ENCODE measurements around the gene PIK3CD.

DNA sequence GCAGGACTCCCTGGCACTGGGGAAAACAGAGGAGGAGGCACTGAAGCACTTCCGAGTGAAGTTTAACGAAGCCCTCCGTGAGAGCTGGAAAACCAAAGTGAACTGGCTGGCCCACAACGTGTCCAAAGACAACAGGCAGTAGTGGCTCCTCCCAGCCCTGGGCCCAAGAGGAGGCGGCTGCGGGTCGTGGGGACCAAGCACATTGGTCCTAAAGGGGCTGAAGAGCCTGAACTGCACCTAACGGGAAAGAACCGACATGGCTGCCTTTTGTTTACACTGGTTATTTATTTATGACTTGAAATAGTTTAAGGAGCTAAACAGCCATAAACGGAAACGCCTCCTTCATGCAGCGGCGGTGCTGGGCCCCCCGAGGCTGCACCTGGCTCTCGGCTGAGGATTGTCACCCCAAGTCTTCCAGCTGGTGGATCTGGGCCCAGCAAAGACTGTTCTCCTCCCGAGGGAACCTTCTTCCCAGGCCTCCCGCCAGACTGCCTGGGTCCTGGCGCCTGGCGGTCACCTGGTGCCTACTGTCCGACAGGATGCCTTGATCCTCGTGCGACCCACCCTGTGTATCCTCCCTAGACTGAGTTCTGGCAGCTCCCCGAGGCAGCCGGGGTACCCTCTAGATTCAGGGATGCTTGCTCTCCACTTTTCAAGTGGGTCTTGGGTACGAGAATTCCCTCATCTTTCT is 75.5 kb downstream of the PIK3CD start:
- TF ChIP-seq, protein P1, sequence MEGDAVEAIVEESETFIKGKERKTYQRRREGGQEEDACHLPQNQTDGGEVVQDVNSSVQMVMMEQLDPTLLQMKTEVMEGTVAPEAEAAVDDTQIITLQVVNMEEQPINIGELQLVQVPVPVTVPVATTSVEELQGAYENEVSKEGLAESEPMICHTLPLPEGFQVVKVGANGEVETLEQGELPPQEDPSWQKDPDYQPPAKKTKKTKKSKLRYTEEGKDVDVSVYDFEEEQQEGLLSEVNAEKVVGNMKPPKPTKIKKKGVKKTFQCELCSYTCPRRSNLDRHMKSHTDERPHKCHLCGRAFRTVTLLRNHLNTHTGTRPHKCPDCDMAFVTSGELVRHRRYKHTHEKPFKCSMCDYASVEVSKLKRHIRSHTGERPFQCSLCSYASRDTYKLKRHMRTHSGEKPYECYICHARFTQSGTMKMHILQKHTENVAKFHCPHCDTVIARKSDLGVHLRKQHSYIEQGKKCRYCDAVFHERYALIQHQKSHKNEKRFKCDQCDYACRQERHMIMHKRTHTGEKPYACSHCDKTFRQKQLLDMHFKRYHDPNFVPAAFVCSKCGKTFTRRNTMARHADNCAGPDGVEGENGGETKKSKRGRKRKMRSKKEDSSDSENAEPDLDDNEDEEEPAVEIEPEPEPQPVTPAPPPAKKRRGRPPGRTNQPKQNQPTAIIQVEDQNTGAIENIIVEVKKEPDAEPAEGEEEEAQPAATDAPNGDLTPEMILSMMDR (IDR thresholded peaks at IDR 0.05), result no peak
- TF ChIP-seq POLR2A (IDR thresholded peaks at IDR 0.05), result no peak
